ENCODE measurements around the gene AGAP1.

Gene AGAP1

DNA sequence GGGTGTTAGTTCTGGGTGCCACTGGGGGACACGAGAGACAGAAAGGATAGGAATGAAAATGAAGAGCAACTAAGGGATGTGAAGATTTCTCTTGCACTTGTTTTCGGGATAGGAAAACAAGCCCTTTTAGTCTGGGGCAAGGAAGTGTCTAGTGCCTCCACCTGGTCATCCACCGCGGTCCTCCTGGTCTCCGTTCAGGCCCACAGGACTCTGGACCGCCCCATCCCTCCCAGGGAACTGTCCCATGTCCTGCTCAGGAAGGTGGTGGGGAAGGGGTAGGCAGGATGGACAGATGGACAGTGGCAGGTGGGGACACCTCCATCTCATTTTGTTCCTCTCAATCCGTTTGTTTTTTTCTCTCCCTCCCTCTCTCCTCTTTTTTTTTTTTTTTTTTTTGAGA is 45.9 kb downstream of the AGAP1 start:
- TF ChIP-seq, protein P1, sequence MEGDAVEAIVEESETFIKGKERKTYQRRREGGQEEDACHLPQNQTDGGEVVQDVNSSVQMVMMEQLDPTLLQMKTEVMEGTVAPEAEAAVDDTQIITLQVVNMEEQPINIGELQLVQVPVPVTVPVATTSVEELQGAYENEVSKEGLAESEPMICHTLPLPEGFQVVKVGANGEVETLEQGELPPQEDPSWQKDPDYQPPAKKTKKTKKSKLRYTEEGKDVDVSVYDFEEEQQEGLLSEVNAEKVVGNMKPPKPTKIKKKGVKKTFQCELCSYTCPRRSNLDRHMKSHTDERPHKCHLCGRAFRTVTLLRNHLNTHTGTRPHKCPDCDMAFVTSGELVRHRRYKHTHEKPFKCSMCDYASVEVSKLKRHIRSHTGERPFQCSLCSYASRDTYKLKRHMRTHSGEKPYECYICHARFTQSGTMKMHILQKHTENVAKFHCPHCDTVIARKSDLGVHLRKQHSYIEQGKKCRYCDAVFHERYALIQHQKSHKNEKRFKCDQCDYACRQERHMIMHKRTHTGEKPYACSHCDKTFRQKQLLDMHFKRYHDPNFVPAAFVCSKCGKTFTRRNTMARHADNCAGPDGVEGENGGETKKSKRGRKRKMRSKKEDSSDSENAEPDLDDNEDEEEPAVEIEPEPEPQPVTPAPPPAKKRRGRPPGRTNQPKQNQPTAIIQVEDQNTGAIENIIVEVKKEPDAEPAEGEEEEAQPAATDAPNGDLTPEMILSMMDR (IDR thresholded peaks at IDR 0.05), result no peak
- H3K27ac ChIP-seq, result no peak overlapping the region
- no peak overlapping the region for H3K4me3 ChIP-seq
- DNase-seq (ENCODE audit: low spot score), result no peak

DNA sequence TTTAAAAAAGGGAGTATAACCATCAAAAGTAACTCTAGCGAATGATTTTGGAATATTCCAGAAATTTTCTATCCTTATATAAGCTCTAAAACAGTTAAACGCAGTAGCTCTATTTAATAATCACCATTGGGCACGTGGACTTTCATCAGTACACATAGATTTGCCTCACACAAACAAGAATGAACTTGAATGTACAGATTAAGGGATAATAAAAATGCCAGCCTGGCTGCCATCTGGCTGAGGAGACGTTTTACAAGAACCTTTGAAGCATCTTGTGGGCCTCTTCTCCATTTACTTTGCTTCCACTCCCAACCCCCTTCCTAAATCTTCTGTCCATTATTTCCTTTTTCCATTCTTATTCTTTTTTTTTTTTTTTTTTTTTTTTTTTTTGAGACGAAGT is 47.2 kb downstream of the AGAP1 start:
- no peak overlapping the region for H3K27ac ChIP-seq

DNA sequence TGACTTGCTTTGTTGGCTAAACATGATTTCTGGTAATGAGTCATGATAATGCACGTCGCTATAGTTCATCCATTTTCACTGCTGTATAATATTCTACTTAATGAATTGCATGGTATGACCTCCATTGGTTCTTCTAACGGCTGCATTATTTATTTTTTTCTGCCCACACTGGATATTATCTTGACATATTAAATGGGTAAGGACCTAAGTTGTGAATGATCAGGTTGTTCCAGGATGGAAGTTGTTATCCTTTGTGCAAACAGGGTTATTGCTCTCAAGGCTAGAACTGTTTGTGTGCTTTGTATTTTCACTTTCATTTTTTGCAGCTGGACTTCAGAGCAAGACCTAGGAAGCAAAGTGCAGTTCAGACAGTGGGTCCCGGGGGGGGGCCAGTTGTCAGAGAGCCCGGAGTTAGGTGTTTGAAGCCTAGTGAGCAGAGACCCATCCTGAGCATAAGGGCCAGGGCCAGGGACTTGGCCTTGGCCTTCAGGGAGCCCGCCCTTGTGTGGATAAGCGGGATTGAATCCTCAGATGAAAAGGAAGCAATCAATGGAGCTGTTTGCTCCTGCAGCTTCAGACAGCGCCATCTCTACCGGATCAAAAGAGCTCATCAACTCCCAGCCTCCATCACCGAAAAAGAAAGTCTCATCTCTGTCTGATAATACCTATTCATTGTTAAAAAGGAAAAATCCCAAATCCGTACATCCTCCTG is 48.2 kb downstream of the AGAP1 start:
- DNase-seq (ENCODE audit: low spot score), result no peak
- TF ChIP-seq, protein P1 (IDR thresholded peaks at IDR 0.05), result no peak
- H3K27ac ChIP-seq, result no peak overlapping the region
- no peak overlapping the region for H3K4me3 ChIP-seq

More for the DNA sequence above, 47.2 kb downstream of the AGAP1 start:
- TF ChIP-seq, protein P1 (IDR thresholded peaks at IDR 0.05), result no peak
- DNase-seq (ENCODE audit: low spot score), result no peak
- H3K4me3 ChIP-seq, result no peak overlapping the region

DNA sequence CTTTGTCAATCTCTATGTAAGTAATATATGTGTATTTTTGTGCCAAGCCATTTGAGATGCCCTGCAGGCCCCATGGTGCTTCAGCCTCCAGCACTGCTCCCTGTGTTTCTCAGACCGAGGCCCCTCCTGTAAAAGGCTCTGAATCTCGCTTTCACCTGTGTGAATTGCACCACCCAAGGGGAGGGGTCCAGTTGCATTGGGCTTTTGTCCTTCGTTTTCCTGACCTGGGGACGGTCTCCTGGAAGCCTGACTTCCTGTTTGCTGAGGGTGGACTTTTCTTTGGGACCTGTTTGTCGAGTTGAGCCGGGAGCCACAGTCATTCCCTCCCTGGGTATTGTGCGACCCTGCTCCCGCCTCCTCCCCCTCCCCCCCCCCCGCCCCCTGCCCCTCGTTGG is 48.9 kb downstream of the AGAP1 start:
- DNase-seq (ENCODE audit: low spot score), result no peak
- H3K4me3 ChIP-seq, result no peak overlapping the region
- H3K27ac ChIP-seq, result no peak overlapping the region
- TF ChIP-seq, protein P1 (IDR thresholded peaks at IDR 0.05), result no peak

DNA sequence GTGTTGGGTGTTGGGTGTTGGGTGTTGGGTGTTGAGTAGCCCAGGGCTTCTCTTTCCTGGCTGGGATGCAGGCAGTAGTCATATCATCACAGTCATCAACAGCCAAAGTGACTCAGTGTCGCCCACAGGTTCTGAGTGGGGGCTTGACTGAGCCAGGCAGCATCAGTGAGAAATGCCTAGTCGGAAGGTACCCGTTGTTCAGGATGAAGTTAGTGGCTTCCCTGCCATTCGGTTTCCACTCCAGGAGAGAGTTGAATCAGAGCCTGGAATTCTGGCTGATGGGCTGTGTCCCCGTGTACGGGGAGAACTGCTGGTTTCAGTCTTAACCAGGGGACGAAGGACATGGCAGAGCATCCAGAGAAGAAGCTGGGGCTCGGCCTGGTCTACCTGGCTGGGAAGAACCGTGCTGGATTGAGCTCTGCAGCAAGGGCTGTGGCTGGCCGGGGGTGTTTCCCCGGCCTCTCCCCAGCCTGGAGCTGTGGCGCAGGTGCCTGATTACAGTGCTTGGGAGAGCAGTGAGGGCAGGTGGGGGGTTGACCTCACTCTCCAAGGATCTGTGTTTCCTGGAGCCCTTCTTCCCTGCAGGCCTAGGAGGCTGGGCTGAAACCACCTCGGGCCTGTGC is 49.4 kb downstream of the AGAP1 start:
- Histone ChIP-seq H3K4me3 (no peak overlapping the region), H3K27ac (no peak overlapping the region)
- TF ChIP-seq, protein P1 (IDR thresholded peaks at IDR 0.05), result no peak
- no peak for DNase-seq (ENCODE audit: low spot score)

DNA sequence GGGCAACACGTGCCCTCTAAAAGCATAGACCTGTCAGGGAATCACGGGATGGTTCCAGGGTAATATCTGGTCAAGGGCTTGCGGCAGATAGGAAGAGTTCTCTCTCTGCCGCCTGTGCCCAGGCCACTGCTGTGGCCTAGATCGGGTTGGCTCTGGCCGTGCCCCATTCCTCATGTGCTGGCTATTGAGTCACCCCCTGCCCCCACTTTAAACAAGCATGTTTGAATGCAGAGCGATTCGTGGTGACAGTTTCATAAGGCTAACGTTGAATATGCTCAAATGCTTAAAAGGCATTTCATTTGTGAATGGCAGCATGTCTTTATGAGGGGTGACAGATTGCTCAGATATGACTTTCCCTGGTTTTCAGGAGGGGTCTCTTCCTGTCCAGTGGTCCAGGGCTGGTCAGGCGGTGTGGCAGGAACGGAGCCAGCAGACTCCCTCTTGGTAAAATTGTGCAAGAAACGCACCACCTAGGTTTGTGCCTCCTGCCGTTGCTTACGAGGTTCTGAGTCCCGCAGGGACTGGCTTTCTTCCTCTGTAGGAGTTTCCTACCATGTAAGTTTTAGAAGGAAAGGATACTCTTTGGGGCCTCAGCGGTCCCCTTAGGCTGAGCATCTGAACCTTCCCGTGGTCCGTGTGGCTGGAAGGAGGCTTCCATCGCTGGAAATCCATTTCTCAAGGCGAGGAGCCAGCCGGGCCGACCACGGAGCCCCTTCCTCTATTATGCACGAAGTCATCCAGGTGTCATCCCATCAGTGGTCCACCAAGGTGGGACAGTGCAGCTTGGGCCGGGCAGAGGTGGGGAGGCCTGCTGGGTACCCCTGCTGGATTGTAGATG is 50.2 kb downstream of the AGAP1 start:
- DNase-seq (ENCODE audit: low spot score), result no peak
- Histone ChIP-seq H3K27ac (no peak overlapping the region), H3K4me3 (no peak overlapping the region)
- TF ChIP-seq, protein P1 (IDR thresholded peaks at IDR 0.05), result no peak
